K562 (cell line): ENCODE data around the gene VPS26A. TPM values are rescaled to one million over a fixed set of nuclear protein-coding genes. Genes with fewer than 3 reads are reported as not detected.

Experiments
- CC2D1A ChIP-seq: fragments of 450-650 bp; IDR thresholded peaks from 2 replicates; pipeline ENCODE4 v1.6.1; 2017; ENCODE audit warnings: mild to moderate bottlenecking
- ELK3 ChIP-seq: fragments of 450-650 bp; formaldehyde crosslinking; IDR thresholded peaks from 2 replicates; pipeline ENCODE4 v1.4.0; 2020; ENCODE audit warnings: mild to moderate bottlenecking
- MNT ChIP-seq, 2 experiments: fragments of 450-650 bp; conservative IDR thresholded peaks; 2 replicates each; pipeline ENCODE4 v1.6.1; 2017; ENCODE audit warnings: mild to moderate bottlenecking in 2 of 2, moderate library complexity in 2 of 2
- REST ChIP-seq, 2 experiments: fragments of 450-650 bp; formaldehyde crosslinking in 1 of 2; IDR thresholded peaks; 2 replicates each; pipeline versions ENCODE4 v1.4.0 to v1.6.1; 2014 to 2020; ENCODE audit warnings: mild to moderate bottlenecking in 2 of 2, borderline replicate concordance in 1 of 2, low read depth in 1 of 2
- SLC30A9 ChIP-seq: fragments of 250-450 bp; sonication (Bioruptor Pico); IDR thresholded peaks from 2 replicates; pipeline ENCODE4 v1.8.0; 2022; ENCODE audit warnings: mild to moderate bottlenecking, moderate library complexity
- TAF1 ChIP-seq: IDR thresholded peaks from 2 replicates; pipeline ENCODE4 v1.6.1; 2011; ENCODE audit warnings: mild to moderate bottlenecking, low read length, moderate library complexity; ENCODE audit not compliant: insufficient read depth, control insufficient read depth, severe bottlenecking; ENCODE audit errors: extremely low read depth
- ZFP36 ChIP-seq: fragments of 150-350 bp; IDR thresholded peaks from 2 replicates; pipeline ENCODE4 v1.6.1; 2018; ENCODE audit warnings: low read length, low read depth; ENCODE audit not compliant: partially characterized antibody
- ZNF146 ChIP-seq: IDR thresholded peaks from one replicate; pipeline ENCODE4 v1.6.1; 2018; ENCODE audit warnings: missing compliant biosample characterization; ENCODE audit not compliant: unreplicated experiment
- polyA plus RNA-seq, 8 experiments: library from polyadenylated mRNA; depleted of rRNA in 4 of 8; stranded (reverse) in 5 of 8; unstranded in 3 of 8; fragments of >200 nt; fragmentation: Nextera tagmentation in 2 of 8; fragmentation: Illumina TruSeq in 1 of 8; extraction: Ambion mirVana in 2 of 8; extraction: Trizol in 1 of 8; gene quantifications; 2 replicates each; pipeline versions ENCODE4 v1.2.1 to v1.2.3, GENCODE V29; 2011 to 2014; ENCODE audit warnings: inconsistent platforms in 1 of 8, missing spikeins in 1 of 8
- total RNA-seq, 7 experiments: library from RNA; depleted of rRNA in 6 of 7; stranded (reverse); fragments of >200 nt in 6 of 7; fragmentation: Illumina TruSeq in 2 of 7; extraction: Trizol in 2 of 7; gene quantifications; 2 replicates each; pipeline versions ENCODE4 v1.2.1 to v1.2.3, GENCODE V29; 2011 to 2021; ENCODE audit warnings: low replicate concordance in 1 of 7

Gene VPS26A
- total and polyA plus RNA-seq, 9 of the 15 experiments (the other 6 are each of a cell fraction or from before 2014, with no cell fraction given), result 47.1 to 137 (median 69.3) TPM

- TF ChIP-seq REST (IDR thresholded peaks at IDR 0.05; ENCODE audit: borderline replicate concordance) (no peak), REST (CRISPR knock-in tag; IDR thresholded peaks at IDR 0.05; ENCODE audit: low read depth) (no peak), TAF1 (no peak), ELK3 (CRISPR knock-in tag) (no peak), SLC30A9 (no peak), ZNF146 (CRISPR knock-in tag) (no peak), ZFP36 (no peak), CC2D1A (no peak), MNT (conservative IDR thresholded peaks at IDR 0.05) (no peak)
Observed at GRCh38 chr10:69220041-69220451, 96.1 kb downstream of the VPS26A start, which contains the start of gene HKDC1 (continued).
